Activated T-helper 1 cell treated with Interleukin-2 at 50 U/mL for 16 hours (primary cell): ENCODE measurements around the gene ZGRF1.
A peak's percentile ranks its signal among the peaks of the same experiment; 100 is the strongest.
"Not testable (repeated sequence)": the region's sequence is repeated elsewhere in the genome, so short reads cannot be mapped to it uniquely, and the experiment has no call there.

Experiments
- DNase-seq: peaks from one replicate; pipeline ENCODE4 v3.0.0-alpha.2; 2020; ENCODE audit warnings: low read depth

The ZGRF1 gene

DNA sequence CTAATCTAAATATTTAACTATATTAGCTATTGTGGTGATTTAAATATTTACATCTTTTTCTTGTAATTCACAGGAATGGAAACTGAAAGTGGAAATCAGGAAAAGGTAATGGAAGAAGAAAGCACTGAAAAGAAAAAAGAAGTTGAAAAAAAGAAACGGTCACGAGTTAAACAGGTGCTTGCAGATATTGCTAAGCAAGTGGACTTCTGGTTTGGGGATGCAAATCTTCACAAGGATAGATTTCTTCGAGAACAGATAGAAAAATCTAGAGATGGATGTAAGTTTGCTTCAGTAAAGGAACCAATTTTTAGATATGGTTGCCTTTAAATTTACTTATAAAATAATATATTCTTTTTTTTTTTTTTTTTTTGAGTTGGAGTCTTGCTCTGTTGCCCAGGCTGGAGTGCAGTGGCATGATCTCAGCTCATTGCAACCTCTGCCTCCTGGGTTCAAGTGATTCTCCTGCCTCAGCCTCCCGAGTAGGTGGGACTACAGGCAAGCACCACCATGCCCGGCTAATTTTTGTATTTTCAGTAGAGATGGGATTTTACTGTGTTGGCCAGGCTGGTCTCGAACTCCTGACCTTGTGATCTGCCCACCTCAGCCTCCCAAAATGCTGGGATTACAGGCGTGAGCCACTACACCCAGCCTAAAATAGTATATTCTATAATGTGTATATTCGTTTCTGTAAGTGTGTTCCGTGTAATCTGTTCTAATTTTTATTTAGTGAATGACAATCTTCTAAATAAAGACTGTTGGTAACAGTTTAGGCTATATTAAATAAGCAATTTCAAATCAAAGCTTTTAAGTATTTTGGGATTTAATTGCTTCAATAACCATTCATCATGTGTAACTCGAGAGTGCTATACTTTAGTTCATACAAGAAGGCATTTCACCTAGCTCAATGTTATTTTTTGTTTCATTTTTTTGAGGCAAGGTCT, 8.2 kb upstream of the ZGRF1 start:
- not testable (repeated sequence) for DNase-seq

GRCh38 chr4:112642526-112642925, 5.8 kb upstream of the ZGRF1 start:
- DNase-seq, result no peak

- DNase-seq, result no peak
Measured at GRCh38 chr4:112637552-112637866, 800 bp upstream of the ZGRF1 start.

- DNase-seq, result no peak
Measured at GRCh38 chr4:112633477-112634235, 3.1 kb downstream of the ZGRF1 start.

- DNase-seq, result no peak
Measured at GRCh38 chr4:112626228-112626627, 10.5 kb downstream of the ZGRF1 start.

DNA sequence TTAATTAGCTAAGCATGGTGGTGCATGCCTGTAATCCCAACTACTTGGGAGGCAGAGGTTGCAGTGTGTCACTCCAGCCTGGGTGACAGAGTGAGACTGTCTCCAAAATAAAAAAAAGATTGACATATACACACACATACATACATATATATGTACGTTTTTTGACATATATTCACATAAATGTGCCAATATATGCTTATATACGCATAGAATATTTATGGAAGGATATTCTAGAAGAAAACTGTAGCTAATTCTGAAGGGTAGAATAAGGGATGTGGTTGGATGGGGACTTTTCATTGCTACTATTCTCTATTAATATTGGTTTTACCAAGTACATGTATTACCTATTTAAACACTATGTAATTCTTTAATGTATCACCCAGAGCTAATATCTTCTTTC, 19.7 kb downstream of the ZGRF1 start:
- DNase-seq, result no peak

- DNase-seq, result not testable (repeated sequence)
Measured at GRCh38 chr4:112612814-112613213, 23.9 kb downstream of the ZGRF1 start.

DNA sequence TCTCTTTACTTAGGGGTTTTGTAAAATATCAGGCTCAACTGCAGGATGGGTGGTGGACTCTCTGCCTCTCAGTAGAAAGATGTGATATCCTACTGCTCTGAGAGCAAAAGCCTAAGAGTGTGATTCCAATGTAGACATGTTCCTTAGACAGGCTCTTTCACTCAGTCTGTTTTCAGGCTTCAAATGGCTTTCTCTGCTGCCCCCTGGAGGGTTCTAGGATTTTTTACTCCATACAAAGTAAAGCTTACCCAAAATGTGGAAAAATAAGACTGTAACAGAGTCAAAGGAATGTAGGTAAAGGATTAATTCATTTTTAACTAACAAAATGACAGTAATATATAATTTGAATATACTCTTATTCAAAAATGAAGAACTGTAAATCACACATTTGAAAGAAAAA, 32.1 kb downstream of the ZGRF1 start:
- DNase-seq, result peak; percentile 0

DNA sequence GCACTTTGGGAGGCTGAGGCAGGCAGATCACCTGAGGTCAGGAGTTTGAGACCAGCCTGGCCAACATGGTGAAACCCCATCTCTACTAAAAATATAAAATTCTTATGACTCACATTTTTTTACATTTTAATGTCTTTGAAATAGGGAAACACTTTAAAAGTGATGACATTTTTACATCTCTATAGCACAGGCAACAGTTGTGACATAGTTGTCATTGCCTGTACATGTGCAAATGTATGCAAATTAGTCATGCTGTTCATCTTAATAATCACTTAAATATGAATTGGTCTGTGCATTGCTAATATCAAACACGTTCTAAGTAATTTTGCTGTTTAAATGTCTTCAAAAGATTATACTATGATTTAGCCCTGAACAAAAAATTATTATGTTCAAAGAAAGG, 41.7 kb downstream of the ZGRF1 start:
- DNase-seq, result no peak

DNA sequence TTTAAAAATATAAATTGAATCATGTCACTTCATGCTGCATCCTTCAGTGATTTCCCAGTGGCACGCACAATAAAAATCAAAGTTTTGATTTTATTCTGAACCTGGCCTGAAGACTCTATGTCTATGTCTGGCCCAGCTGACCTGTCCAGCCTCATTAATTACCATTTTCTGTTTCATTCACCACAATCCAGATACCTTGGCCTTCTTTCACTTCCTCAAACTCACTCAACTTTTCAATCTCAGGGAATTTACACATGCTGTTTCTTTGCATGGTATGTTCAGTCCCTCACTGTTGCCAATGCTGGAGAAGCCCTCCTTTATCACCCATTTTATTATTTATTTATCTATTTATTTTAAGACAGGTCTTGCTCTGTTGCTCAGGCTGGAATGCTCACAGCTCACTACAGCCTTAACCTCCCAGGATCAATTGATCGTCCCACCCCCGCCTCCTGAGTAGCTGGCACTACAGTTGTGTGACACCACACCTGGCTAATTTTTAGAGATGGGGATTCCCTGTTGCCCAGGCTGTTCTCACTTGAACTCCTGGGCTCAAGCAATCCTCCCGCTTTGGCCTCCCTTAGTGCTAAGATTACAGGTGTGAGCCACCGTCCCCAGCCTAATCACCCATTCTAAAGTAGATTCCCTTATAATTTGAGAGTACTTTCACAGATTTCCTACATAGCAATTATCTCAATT, 43.1 kb downstream of the ZGRF1 start:
- no peak for DNase-seq

- no peak for DNase-seq
Measured at GRCh38 chr4:112592717-112593116, 44.0 kb downstream of the ZGRF1 start.

DNA sequence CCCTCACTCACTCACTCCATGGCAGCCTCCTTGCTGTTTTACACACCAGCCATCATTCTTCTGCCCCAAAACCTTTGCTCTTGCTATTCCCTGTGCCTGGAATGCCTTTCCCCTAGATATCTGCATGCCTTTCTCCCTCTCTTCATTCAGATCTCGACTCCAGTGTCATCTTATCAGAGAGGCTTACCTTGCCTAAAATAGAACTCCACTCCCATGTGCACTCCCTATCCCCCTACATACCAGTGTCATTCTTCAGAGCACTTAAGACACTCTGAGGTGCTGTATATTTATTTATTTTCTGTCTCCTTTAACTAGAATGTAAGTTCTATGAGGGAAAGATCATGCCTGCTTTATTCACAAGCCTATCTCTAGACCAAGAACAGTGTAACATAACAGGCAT, 45.1 kb downstream of the ZGRF1 start:
- no peak for DNase-seq

DNA sequence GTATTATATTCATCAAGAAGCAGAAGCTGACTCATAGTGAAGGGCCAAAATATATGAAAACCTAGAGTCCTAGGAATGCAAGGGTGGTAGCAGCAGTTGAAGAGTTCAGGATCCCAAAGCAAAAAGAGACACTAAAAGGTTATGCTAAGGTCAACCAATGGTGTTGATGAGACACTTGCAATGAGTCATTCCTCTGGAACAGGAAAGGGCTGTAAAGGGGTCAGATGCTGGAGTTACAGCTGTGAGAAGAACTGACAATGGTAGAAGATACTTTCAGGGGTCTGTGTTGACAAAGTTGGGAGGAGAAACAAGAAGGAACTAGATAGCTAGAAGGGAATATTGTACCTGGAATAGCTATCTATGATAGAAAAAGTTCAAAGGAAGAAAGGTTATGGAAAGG, 47.5 kb downstream of the ZGRF1 start:
- no peak for DNase-seq

- no peak for DNase-seq
Measured at GRCh38 chr4:112585977-112586736, 50.6 kb downstream of the ZGRF1 start.

DNA sequence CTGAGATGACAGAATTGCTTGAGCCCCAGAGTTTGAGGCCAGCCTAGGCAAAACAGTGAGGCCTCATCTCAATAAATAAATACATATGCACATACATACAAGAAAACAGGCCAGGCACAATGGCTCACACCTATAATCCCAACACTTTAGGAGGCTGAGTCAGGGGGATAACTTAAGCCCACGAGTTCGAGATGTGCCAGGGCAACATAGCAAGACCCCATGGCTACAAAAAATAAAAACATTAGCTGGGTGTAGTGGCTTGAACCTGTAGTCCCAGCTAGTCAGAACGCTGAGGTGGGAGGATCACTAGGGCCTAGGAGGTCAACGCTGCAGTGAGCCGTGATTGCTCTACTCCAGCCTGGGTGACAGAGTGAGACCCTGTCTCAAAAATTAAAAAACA, 69.2 kb downstream of the ZGRF1 start:
- DNase-seq, result no peak

- no peak for DNase-seq
Measured at GRCh38 chr4:112564706-112565270, 71.9 kb downstream of the ZGRF1 start.

- DNase-seq, result no peak
Measured at GRCh38 chr4:112563431-112564200, 73.1 kb downstream of the ZGRF1 start.

DNA sequence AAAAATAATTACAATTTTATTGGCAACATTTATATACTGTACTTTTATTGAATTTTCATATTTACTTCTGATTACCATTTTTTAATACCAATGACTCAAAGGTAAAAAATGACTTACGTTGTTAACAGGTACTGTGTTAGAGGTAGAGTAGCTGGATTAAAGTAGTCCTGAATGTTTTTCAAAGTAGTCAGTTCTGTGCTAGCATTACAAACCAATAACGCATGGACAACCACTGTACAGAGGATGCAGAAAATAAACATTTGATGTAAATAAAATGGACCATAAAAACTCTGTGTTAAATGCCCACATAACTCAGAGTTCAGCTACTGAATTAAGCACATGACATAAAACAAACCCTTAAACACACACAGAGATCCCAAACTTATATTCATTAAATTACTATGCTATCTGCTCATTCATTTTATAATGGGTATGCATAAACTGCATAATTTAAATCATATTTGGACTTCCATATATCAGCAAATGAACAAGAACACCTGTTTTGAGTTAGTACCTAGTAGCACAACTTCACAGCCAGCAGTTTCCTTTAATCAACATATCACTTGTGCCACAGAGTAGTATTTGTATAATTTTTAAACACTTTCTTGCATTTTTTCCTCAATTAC, 74.3 kb downstream of the ZGRF1 start:
- DNase-seq, result no peak

- no peak for DNase-seq
Measured at GRCh38 chr4:112560084-112560483, 76.6 kb downstream of the ZGRF1 start.

GRCh38 chr4:112559053-112559452, 77.7 kb downstream of the ZGRF1 start:
- no peak for DNase-seq
